ENCODE data around the gene LY9. TPM values are rescaled to one million over a fixed set of nuclear protein-coding genes. Genes with fewer than 3 reads are reported as not detected.
A peak's percentile ranks its signal among the peaks of the same experiment; 100 is the strongest.

Gene LY9
- polyA plus RNA-seq, 3 donors, result 1.4 to 2.7 (median 1.7) TPM

DNA sequence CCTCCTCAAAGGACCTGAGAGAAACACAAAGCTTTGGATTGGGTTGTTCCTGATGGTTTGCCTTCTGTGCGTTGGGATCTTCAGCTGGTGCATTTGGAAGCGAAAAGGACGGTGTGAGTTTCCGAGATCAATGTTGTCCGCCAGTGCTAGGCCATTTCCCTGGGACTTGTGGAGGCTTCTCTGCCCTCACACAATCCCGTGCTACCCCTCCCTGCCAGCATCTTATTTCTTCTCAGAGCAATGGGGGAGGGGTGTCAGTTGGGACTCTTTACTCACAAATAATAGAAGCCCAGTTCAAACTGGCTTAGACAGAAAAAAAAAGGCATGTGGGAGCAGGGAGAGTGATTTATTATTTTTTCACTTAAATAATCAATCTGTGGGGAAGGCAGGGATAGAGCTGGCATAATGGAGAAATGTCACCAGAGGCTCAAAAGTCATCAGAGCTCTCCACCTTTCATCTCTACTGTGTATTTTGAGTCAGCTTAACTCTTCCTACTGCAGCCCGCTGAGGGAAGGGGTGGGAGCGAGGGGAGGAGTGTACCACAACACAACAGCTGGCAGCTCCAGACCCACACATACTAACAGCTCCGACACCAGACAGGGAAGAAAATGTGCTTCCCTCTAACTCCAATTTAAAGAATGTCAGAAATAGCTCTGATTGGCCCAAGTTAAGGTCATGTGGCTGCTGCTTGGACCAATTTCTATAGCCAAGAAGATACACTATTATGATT, 22.4 kb downstream of the LY9 start:
- no peak overlapping the region for H3K4me3 Mint-ChIP-seq
- TF ChIP-seq CTCF (IDR thresholded peaks at IDR 0.05), result no peak
- intact Hi-C loops (cut with micrococcal nuclease), result no loop called here
- H3K9me3 Mint-ChIP-seq, result peaks cover 0 to 3% (median 0%) of the 10 kb centered on the region in 7 donors
- Histone ChIP-seq H3K79me2 (ENCODE audit: insufficient read depth, low read length) (no peaks in the 10 kb centered on the region), H3K9ac (ENCODE audit: insufficient read depth, low read length, poor library complexity, severe bottlenecking) (no peak overlapping the region), H3K36me3 (replicated peaks in 1 of 2; ENCODE audit: control insufficient read depth in 1 of 2, insufficient read depth in 2 of 2, low read length in 2 of 2) (no peaks in the 10 kb centered on the region), H4K20me1 (ENCODE audit: insufficient read depth, low read length) (no peaks in the 10 kb centered on the region), H3K9me3 (replicated peaks in 1 of 2; ENCODE audit: control insufficient read depth in 1 of 2, insufficient read depth in 1 of 2, low read length in 2 of 2) (no peaks in the 10 kb centered on the region), H3K4me2 (replicated peaks; ENCODE audit: extremely low read depth, low read length, poor library complexity, severe bottlenecking) (no peak overlapping the region), H3K4me1 (ENCODE audit: control insufficient read depth in 1 of 2, insufficient read depth in 2 of 2, low read length in 2 of 2) (no peaks in the 10 kb centered on the region), H3K4me3 (replicated peaks in 1 of 3; ENCODE audit: low read depth in 2 of 3, low read length in 3 of 3) (no peak overlapping the region), H3K27me3 (ENCODE audit: control insufficient read depth in 2 of 2, insufficient read depth in 2 of 2, low read length in 2 of 2) (no peaks in the 10 kb centered on the region), H3K27ac (ENCODE audit: low read depth in 1 of 2, low read length in 2 of 2) (no peak overlapping the region), H2AFZ (ENCODE audit: insufficient read depth, low read depth, low read length, poor library complexity, severe bottlenecking) (no peak overlapping the region)
- no CpG with 5 or more reads among the region's 9 CpGs for WGBS (ENCODE audit: insufficient coverage)
- H3K27me3 Mint-ChIP-seq (ENCODE audit: low read depth in 3 of 3), result peaks cover 8 to 9% (median 8%) of the 10 kb centered on the region in 3 donors
- no peaks in the 10 kb centered on the region for H3K4me1 Mint-ChIP-seq
- H3K27ac Mint-ChIP-seq, result no peak overlapping the region
- no peaks in the 10 kb centered on the region for H3K36me3 Mint-ChIP-seq
- DNase-seq, result no peak

- Histone ChIP-seq H3K36me3 (replicated peaks in 1 of 2; ENCODE audit: control insufficient read depth in 1 of 2, insufficient read depth in 2 of 2, low read length in 2 of 2) (no peaks in the 10 kb centered on the region), H4K20me1 (ENCODE audit: insufficient read depth, low read length) (no peaks in the 10 kb centered on the region), H3K79me2 (ENCODE audit: insufficient read depth, low read length) (no peaks in the 10 kb centered on the region), H3K27me3 (ENCODE audit: control insufficient read depth in 2 of 2, insufficient read depth in 2 of 2, low read length in 2 of 2) (no peaks in the 10 kb centered on the region), H2AFZ (ENCODE audit: insufficient read depth, low read depth, low read length, poor library complexity, severe bottlenecking) (no peak overlapping the region), H3K4me3 (replicated peaks in 1 of 3; ENCODE audit: low read depth in 2 of 3, low read length in 3 of 3) (no peak overlapping the region), H3K9ac (ENCODE audit: insufficient read depth, low read length, poor library complexity, severe bottlenecking) (no peak overlapping the region), H3K9me3 (replicated peaks in 1 of 2; ENCODE audit: control insufficient read depth in 1 of 2, insufficient read depth in 1 of 2, low read length in 2 of 2) (no peaks in the 10 kb centered on the region), H3K4me1 (ENCODE audit: control insufficient read depth in 1 of 2, insufficient read depth in 2 of 2, low read length in 2 of 2) (no peaks in the 10 kb centered on the region), H3K27ac (ENCODE audit: low read depth in 1 of 2, low read length in 2 of 2) (no peak overlapping the region), H3K4me2 (replicated peaks; ENCODE audit: extremely low read depth, low read length, poor library complexity, severe bottlenecking) (no peak overlapping the region)
- peaks cover 0 to 3% (median 0%) of the 10 kb centered on the region in 7 donors for H3K9me3 Mint-ChIP-seq
- intact Hi-C loops (cut with micrococcal nuclease), result no loop called here
- WGBS (ENCODE audit: insufficient coverage), result 72% methylated on average over 2 of the region's 3 CpGs
- no peak for DNase-seq
- H3K27me3 Mint-ChIP-seq (ENCODE audit: low read depth in 3 of 3), result peaks cover 5 to 8% (median 7%) of the 10 kb centered on the region in 3 donors
- no peak for TF ChIP-seq CTCF (IDR thresholded peaks at IDR 0.05)
- no peaks in the 10 kb centered on the region for H3K36me3 Mint-ChIP-seq
- H3K27ac Mint-ChIP-seq, result peak overlapping the region in 1 of 7 donors; percentile 57
- H3K4me1 Mint-ChIP-seq, result no peaks in the 10 kb centered on the region
- H3K4me3 Mint-ChIP-seq, result no peak overlapping the region
These were observed 23.2 kb downstream of the LY9 start for GRCh38 chr1:160819186-160819585.

Measured in CD14-positive monocyte (primary cell).